GM04503 (cell line): Measurements from ENCODE around the gene PDZK1.
"Not testable (repeated sequence)": the region's sequence is repeated elsewhere in the genome, so short reads cannot be mapped to it uniquely, and the experiment has no call there.

ENCODE experiments used
- DNase-seq: peaks from one replicate; pipeline ENCODE4 v3.0.0-alpha.2; 2012; ENCODE audit warnings: low read depth

PDZK1 gene

GRCh38 chr1:145710291-145711027, 3.3 kb upstream of the PDZK1 start:
- DNase-seq, result no peak

GRCh38 chr1:145708063-145708462, 895 bp upstream of the PDZK1 start:
- no peak for DNase-seq

GRCh38 chr1:145706086-145706664, 993 bp downstream of the PDZK1 start:
- no peak for DNase-seq

- no peak for DNase-seq
Observed at GRCh38 chr1:145705622-145706021, 1.5 kb downstream of the PDZK1 start.

- DNase-seq, result no peak
Observed at GRCh38 chr1:145702826-145703225, 4.3 kb downstream of the PDZK1 start.

GRCh38 chr1:145702052-145702451, 5.1 kb downstream of the PDZK1 start:
- no peak for DNase-seq

GRCh38 chr1:145701306-145701862, 5.8 kb downstream of the PDZK1 start:
- no peak for DNase-seq

GRCh38 chr1:145696630-145696960, 10.6 kb downstream of the PDZK1 start:
- DNase-seq, result no peak

- DNase-seq, result no peak
Observed at GRCh38 chr1:145695821-145696629, 11.1 kb downstream of the PDZK1 start.

GRCh38 chr1:145692785-145693443, 14.3 kb downstream of the PDZK1 start:
- no peak for DNase-seq

GRCh38 chr1:145690587-145691558, 16.3 kb downstream of the PDZK1 start:
- DNase-seq, result peak; percentile 73

GRCh38 chr1:145689922-145690321, 17.2 kb downstream of the PDZK1 start:
- no peak for DNase-seq

- DNase-seq, result no peak
Observed at GRCh38 chr1:145688924-145689323, 18.2 kb downstream of the PDZK1 start.

GRCh38 chr1:145688328-145688727, 18.8 kb downstream of the PDZK1 start:
- DNase-seq, result no peak

- DNase-seq, result not testable (repeated sequence)
Observed at GRCh38 chr1:145686078-145686477, 21.1 kb downstream of the PDZK1 start.

GRCh38 chr1:145684858-145685257, 22.3 kb downstream of the PDZK1 start:
- DNase-seq, result not testable (repeated sequence)

GRCh38 chr1:145673217-145673616, 34.0 kb downstream of the PDZK1 start:
- not testable (repeated sequence) for DNase-seq

GRCh38 chr1:145670995-145671745, 36.0 kb downstream of the PDZK1 start:
- not testable (repeated sequence) for DNase-seq

- DNase-seq, result not testable (repeated sequence)
Observed at GRCh38 chr1:145665015-145665414, 42.2 kb downstream of the PDZK1 start.

- not testable (repeated sequence) for DNase-seq
Observed at GRCh38 chr1:145662502-145662901, 44.7 kb downstream of the PDZK1 start.
